Left lung (tissue), 10 donors: ENCODE data around the gene TMEM63A. TPM values are rescaled to one million over a fixed set of nuclear protein-coding genes. Genes with fewer than 3 reads are reported as not detected.

Experiments used
- ATAC-seq: fragments of 200-7000 bp; cut with Tn5 transposase; one replicate; pipeline ENCODE4 v1.9.1; 2020; ENCODE audit warnings: moderate library complexity
- DNase-seq, 4 donors: peaks; one replicate each; pipeline ENCODE4 v3.0.0-alpha.2; 2013 to 2020
- H3K27ac ChIP-seq, 2 donors: fragments of 200-600 bp; sonication (generic) in 1 of 2; one replicate each; pipeline versions ENCODE4 v1.5.0 to v1.8.0; 2020 to 2021
- H3K27me3 ChIP-seq, 2 donors: fragments of 200-600 bp; sonication (generic) in 1 of 2; one replicate each; pipeline versions ENCODE4 v1.5.0 to v1.8.0; 2020 to 2021
- H3K36me3 ChIP-seq, 2 donors: fragments of 200-600 bp; sonication (generic) in 1 of 2; one replicate each; pipeline versions ENCODE4 v1.5.0 to v1.8.0; 2020 to 2021
- H3K4me1 ChIP-seq, 2 donors: fragments of 200-600 bp; one replicate each; pipeline ENCODE4 v1.8.0; 2021
- H3K4me3 ChIP-seq, 2 donors: fragments of 200-600 bp; sonication (generic) in 1 of 2; one replicate each; pipeline versions ENCODE4 v1.5.0 to v1.8.0; 2020 to 2021; ENCODE audit warnings: mild to moderate bottlenecking in 1 of 2
- H3K9me3 ChIP-seq, 2 donors: fragments of 200-600 bp; sonication (generic) in 1 of 2; one replicate each; pipeline versions ENCODE4 v1.5.0 to v1.8.0; 2020 to 2021
- intact Hi-C, 2 donors: fragments of 100-400 bp; cut with DNase I; formaldehyde crosslinking; loops; one replicate each; pipeline versions ENCODE4 v1.11.2 to v1.14.2; 2022
- polyA plus RNA-seq, 6 donors: library from polyadenylated mRNA; unstranded; fragments of 120-200 nt; gene quantifications; one replicate each; pipeline ENCODE4 v1.2.1, GENCODE V29; 2013; ENCODE audit not compliant: insufficient read length in 6 of 6
- total RNA-seq, 2 donors: library from RNA; stranded (reverse); fragmentation: NEBNext Ultra II Directional; extraction: Animal tissue kit (Norgen Biotek cat#: 25700); gene quantifications; one replicate each; pipeline ENCODE4 v1.2.1, GENCODE V29; 2021
- TF ChIP-seq, protein P1 (sequence below), 2 donors: fragments of 200-600 bp; sonication (generic) in 1 of 2; IDR thresholded peaks; one replicate each; pipeline versions ENCODE4 v1.5.0 to v1.8.0; 2021; ENCODE audit warnings: antibody characterized with exemption in 2 of 2
- donor health status: DM: no; HTN: yes; CAD: no.
- donor health status: DM: no; HTN: no; CAD: no.

TMEM63A gene
- total and polyA plus RNA-seq, 8 donors = 77.4 to 167 (median 123) TPM

DNA sequence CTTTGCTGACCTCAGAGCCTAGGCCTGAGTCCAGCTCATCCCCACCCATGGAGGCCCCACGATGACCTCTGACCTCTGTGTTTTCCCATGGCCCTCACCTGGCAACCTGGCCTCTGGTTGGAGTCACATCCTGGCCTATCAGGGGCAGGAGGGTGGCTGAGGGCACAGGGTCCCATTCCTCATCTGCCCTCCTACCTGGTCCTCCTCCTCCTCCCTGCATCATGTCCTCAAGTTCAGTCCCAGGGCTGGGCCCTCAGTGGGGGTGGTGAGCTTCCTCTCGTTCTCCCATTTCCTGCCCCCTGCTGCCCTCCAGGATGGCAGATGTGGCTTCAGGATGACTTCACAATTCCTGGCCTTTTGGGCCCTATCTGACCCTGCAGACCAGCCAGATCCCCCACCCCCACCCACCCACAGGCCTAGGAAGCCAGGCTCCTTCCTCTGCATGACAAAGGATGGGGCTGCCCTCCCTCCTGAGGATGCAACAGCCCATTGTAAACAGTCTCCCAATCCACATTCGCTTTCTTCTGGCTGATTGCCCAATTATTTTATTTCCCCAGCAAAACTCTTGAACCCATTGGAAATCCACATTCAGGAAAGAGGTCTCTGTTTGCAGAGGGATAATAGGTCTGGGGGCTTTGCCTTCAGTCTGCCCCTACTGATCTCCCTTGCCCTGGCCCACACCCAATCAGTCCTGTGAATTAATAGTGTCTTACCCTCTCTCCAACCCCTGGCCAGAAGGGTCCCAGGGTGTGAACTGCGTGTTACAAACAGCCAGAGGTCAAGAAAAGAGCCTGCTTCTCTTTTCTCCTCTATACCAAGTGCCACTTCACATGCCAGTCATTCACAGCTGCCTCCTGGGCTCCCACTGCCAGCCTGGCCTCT lies 17.1 kb upstream of the TMEM63A start:
- no peak for DNase-seq
- intact Hi-C loops = no loop called here
- TF ChIP-seq, protein P1, sequence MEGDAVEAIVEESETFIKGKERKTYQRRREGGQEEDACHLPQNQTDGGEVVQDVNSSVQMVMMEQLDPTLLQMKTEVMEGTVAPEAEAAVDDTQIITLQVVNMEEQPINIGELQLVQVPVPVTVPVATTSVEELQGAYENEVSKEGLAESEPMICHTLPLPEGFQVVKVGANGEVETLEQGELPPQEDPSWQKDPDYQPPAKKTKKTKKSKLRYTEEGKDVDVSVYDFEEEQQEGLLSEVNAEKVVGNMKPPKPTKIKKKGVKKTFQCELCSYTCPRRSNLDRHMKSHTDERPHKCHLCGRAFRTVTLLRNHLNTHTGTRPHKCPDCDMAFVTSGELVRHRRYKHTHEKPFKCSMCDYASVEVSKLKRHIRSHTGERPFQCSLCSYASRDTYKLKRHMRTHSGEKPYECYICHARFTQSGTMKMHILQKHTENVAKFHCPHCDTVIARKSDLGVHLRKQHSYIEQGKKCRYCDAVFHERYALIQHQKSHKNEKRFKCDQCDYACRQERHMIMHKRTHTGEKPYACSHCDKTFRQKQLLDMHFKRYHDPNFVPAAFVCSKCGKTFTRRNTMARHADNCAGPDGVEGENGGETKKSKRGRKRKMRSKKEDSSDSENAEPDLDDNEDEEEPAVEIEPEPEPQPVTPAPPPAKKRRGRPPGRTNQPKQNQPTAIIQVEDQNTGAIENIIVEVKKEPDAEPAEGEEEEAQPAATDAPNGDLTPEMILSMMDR (IDR thresholded peaks at IDR 0.05) = no peak
- Histone ChIP-seq H3K36me3 (no peaks in the 10 kb centered on the region), H3K4me3 (no peak overlapping the region), H3K27me3 (no peaks in the 10 kb centered on the region), H3K9me3 (no peaks in the 10 kb centered on the region), H3K27ac (no peak overlapping the region), H3K4me1 (peaks cover 0 to 14% of the 10 kb centered on the region in 2 donors)
- peak; percentile 29 for ATAC-seq

DNA sequence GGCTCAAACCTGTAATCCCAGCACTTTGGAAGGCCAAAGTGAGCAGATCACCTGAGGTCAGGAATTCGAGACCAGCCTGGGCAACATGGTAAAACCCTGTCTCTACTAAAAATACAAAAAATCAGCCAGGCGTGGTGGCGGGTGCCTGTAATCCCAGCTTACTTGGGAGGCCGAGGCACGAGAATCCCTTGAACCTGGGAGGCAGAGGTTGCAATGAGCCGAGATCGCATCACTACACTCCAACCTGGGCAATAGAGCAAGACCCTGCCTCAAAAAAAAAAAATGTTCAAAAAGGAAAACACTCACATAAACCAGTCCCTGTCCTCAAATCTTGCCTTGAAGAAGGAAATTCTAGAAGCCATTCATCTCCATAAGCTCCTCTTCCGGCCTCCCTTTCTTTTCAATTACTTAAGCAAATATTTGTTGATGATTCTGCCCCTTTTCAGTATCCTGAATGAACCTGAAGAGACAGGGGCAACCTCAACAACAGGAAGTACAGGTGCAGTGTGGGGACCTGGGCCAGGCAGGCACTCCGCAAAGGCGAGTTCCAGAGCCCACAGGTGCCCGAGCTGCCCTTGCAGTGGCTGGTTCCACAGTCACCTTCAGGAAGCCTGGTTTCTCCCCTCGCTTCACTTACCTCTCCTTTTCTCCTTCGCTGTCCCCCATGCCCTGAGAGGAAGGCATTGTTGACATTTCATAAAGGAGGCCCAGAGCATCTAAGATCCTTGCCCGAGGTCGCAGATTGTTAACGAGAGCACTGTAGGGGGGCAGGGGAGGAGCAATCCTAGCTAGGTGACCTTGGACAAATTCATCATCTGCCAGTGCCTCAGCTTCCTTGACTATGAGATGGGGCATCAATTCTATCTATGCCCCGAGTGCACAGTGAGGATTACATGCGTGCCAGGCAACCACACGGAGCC lies 15.7 kb upstream of the TMEM63A start:
- Histone ChIP-seq H3K27me3 (no peaks in the 10 kb centered on the region), H3K36me3 (no peaks in the 10 kb centered on the region), H3K4me3 (no peak overlapping the region), H3K9me3 (no peaks in the 10 kb centered on the region), H3K27ac (peak overlapping the region in 1 of 2 donors; percentile 67), H3K4me1 (peaks cover 0 to 14% of the 10 kb centered on the region in 2 donors)
- intact Hi-C loops = no loop called here
- peak; percentile 52 for ATAC-seq
- DNase-seq = no peak
- TF ChIP-seq, protein P1 (IDR thresholded peaks at IDR 0.05) = no peak

DNA sequence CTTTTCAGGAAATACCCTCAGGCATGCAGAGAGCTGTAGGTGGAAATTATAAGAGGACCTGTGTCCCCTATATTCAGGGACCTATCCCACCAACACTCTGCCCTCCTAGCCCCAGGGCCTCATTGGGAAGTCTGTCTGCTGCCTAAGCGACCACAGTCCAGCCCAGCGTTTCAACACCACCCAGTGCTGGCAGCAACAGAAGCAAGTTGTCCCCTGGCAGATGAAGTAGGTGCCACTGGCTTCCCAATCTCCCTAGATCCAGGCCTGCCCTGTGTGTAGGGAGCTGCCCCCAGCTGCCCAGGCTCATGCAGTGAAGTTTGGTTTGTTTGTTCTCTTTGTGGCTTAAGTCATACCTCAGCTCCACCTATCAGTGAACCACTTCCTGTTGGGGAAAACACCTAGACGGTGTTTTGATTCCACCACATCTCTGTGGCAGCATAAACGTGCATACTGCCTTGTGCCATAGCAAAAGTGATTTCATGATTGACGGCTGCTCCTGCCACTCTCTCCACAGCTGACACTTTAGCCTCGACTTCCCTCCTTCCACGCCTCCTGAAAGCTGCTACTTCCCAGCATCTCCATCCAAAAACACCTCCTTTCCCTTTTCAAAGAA lies 14.9 kb upstream of the TMEM63A start:
- ATAC-seq = peak; percentile 95
- Histone ChIP-seq H3K27ac (peak overlapping the region; percentile 26 to 67), H3K4me3 (no peak overlapping the region)

DNA sequence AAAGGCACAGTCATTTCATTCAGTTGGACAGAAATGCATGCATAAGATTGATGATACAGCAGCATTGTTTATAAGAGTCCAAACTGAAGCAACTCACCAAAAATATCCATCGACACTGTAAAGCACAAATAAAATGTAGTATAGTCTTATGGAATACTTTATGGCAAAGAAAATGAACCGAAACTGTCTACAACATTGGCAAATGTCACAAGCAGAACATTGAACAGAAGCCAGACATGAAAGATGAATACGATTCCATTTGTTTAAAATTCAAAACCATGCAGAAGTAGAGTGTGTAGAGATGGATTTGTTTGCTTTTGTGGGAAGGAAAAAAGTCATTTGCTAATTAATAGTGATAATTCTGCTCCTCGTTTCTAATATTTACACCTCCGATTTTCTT lies 14.3 kb upstream of the TMEM63A start:
- DNase-seq = no peak
- H3K36me3 ChIP-seq = no peaks in the 10 kb centered on the region
- no peak for ATAC-seq
- no peaks in the 10 kb centered on the region for H3K27me3 ChIP-seq
- no peak overlapping the region for H3K4me3 ChIP-seq
- H3K9me3 ChIP-seq = no peaks in the 10 kb centered on the region
- TF ChIP-seq, protein P1 (IDR thresholded peaks at IDR 0.05) = no peak
- H3K4me1 ChIP-seq = peaks cover 0 to 14% of the 10 kb centered on the region in 2 donors
- intact Hi-C loops = no loop called here
- H3K27ac ChIP-seq = peak overlapping the region; percentile 26 to 67

More for the DNA sequence above, 14.9 kb upstream of the TMEM63A start:
- no peaks in the 10 kb centered on the region for H3K9me3 ChIP-seq
- DNase-seq = no peak
- peaks cover 0 to 14% of the 10 kb centered on the region in 2 donors for H3K4me1 ChIP-seq
- intact Hi-C loops = no loop called here
- no peaks in the 10 kb centered on the region for H3K27me3 ChIP-seq
- H3K36me3 ChIP-seq = no peaks in the 10 kb centered on the region
- TF ChIP-seq, protein P1 (IDR thresholded peaks at IDR 0.05) = no peak
